ENCODE measurements around the gene MACROD1. TPM values are rescaled to one million over a fixed set of nuclear protein-coding genes. Genes with fewer than 3 reads are reported as not detected.

Gene MACROD1
- total RNA-seq, 1 donor from 2014 or later = 12.3 TPM

DNA sequence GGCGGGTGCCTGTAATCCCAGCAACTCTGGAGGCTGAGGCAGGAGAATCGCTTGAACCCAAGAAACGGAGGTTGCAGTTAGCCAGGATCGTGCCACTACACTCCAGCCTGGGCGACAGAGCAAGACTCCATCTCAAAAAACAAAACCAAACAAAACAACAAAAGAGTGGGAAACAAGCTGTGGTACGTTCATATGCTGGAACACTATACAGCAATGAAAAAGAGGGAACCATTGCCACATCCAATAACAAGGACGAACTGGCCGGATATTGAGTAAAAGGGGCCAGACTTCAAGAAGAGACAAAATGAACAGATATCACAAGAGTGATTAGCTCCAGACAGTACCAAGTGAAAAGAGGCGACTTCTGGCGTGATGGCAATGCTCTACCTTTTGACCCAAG is 4.9 kb downstream of the MACROD1 start:
- no peak for DNase-seq (ENCODE audit: low read depth)
- Histone ChIP-seq H3K36me3 (ENCODE audit: control insufficient read depth, insufficient read depth, low read length) (no peaks in the 10 kb centered on the region), H3K4me3 (ENCODE audit: low read depth, low read length) (no peak overlapping the region), H3K27me3 (ENCODE audit: control insufficient read depth, insufficient read depth, low read length) (no peaks in the 10 kb centered on the region)
- no peak for TF ChIP-seq CTCF (IDR thresholded peaks at IDR 0.05; ENCODE audit: insufficient read depth, low read length, poor library complexity, severe bottlenecking)

- no peaks in the 10 kb centered on the region for H3K36me3 ChIP-seq (ENCODE audit: control insufficient read depth, insufficient read depth, low read length)
- peaks cover 8% of the 10 kb centered on the region for H3K27me3 ChIP-seq (ENCODE audit: control insufficient read depth, insufficient read depth, low read length)
- TF ChIP-seq CTCF (IDR thresholded peaks at IDR 0.05; ENCODE audit: insufficient read depth, low read length, poor library complexity, severe bottlenecking) = no peak
- no peak overlapping the region for H3K4me3 ChIP-seq (ENCODE audit: low read depth, low read length)
- DNase-seq (ENCODE audit: low read depth) = no peak
Observed at GRCh38 chr11:64157631-64158394, 8.1 kb downstream of the MACROD1 start.

- H3K36me3 ChIP-seq (ENCODE audit: control insufficient read depth, insufficient read depth, low read length) = no peaks in the 10 kb centered on the region
- TF ChIP-seq CTCF (IDR thresholded peaks at IDR 0.05; ENCODE audit: insufficient read depth, low read length, poor library complexity, severe bottlenecking) = no peak
- DNase-seq (ENCODE audit: low read depth) = no peak
Observed at GRCh38 chr11:64156235-64157011, 9.5 kb downstream of the MACROD1 start.

DNA sequence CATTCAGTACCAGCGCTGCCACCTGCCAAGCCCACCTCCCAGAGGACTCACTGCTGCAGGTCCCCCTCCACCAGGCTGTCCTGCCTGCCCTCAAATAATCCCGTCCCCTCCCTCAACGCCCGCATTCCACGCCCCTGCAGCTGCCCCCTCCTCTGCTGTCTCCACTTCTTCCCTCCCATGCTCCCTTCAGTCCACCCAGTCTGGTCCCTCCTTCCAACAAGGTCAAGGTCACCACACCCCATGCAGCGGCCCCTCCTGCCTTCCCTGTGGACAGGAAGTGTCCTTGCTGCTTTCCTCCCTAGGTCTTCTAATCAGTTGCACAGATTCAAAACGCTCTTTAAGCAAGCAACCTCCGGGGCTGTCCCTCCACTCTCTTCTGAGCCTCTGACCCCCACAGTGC is 12.1 kb downstream of the MACROD1 start:
- no peak overlapping the region for H3K4me3 ChIP-seq (ENCODE audit: low read depth, low read length)
- no peak for DNase-seq (ENCODE audit: low read depth)
- peaks cover 8% of the 10 kb centered on the region for H3K27me3 ChIP-seq (ENCODE audit: control insufficient read depth, insufficient read depth, low read length)
- TF ChIP-seq CTCF (IDR thresholded peaks at IDR 0.05; ENCODE audit: insufficient read depth, low read length, poor library complexity, severe bottlenecking) = no peak
- no peaks in the 10 kb centered on the region for H3K36me3 ChIP-seq (ENCODE audit: control insufficient read depth, insufficient read depth, low read length)

More at GRCh38 chr11:64156235-64157011, 9.5 kb downstream of the MACROD1 start:
- Histone ChIP-seq H3K4me3 (ENCODE audit: low read depth, low read length) (no peak overlapping the region), H3K27me3 (ENCODE audit: control insufficient read depth, insufficient read depth, low read length) (peaks cover 8% of the 10 kb centered on the region)

DNA sequence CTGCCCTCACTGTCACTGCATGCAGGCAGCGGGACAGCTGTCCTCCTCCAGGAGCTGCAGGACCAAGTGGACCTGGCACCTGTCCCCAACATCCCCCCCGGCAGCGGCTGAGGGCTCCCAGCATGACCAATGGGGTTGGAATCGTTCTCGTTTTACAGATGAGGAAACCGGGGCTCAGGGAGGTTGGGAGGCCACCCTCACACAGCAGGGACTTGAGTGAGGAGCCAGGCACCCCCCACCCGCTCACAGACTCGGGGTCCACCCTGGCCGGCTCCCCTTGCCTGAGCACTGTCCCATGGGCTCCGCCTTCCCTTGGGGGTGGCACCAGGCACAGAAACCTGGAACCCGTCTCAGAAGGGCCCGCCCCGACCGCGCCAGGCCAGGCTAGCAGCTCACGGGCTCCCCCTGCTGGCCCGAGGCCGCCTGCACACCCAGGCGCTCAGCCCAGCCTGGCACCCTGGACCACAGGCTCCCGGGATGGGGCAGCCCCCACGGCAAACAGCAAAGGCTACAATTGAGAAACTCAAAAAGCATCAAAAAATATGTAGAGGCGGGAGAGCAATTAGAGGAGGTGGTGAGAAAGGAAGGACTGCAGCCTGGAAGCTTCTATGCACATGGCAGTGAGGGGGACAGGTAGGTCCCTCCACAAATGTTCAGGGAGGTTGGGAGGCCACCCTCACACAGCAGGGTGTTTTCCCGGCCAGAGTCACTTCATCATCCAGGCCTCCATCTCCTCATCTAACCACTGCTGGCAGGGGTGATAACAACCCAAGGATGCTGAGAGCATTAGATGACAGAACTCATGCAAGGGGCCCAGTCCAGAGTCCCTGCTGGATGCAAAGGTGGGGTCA is 12.8 kb downstream of the MACROD1 start:
- peaks cover 8% of the 10 kb centered on the region for H3K27me3 ChIP-seq (ENCODE audit: control insufficient read depth, insufficient read depth, low read length)
- TF ChIP-seq CTCF (IDR thresholded peaks at IDR 0.05; ENCODE audit: insufficient read depth, low read length, poor library complexity, severe bottlenecking) = peak; percentile 91
- H3K4me3 ChIP-seq (ENCODE audit: low read depth, low read length) = no peak overlapping the region
- DNase-seq (ENCODE audit: low read depth) = no peak
- no peaks in the 10 kb centered on the region for H3K36me3 ChIP-seq (ENCODE audit: control insufficient read depth, insufficient read depth, low read length)

All from kidney epithelial cell (primary cell).